Effector memory CD8-positive, alpha-beta T cell (primary cell): ENCODE results near the gene FAM13C.
"Not testable (repeated sequence)": the region's sequence is repeated elsewhere in the genome, so short reads cannot be mapped to it uniquely, and the experiment has no call there.

Experiments used
- ATAC-seq: fragments of 150-1000 bp; cut with Tn5 transposase; replicated peaks from 2 replicates; pipeline ENCODE4 v1.10.0; 2021; ENCODE audit warnings: mild to moderate bottlenecking, moderate library complexity
- DNase-seq, 3 experiments: peaks; one replicate each; pipeline ENCODE4 v3.0.0; 2021
- H3K27ac Mint-ChIP-seq, 2 donors: one replicate each; pipeline ENCODE4 v1.8.0; 2022; ENCODE audit warnings: mild to moderate bottlenecking in 2 of 2, mixed read lengths in 2 of 2, moderate library complexity in 2 of 2
- H3K27me3 Mint-ChIP-seq, 2 donors: one replicate each; pipeline ENCODE4 v1.8.0; 2022; ENCODE audit warnings: mixed read lengths in 2 of 2
- H3K36me3 Mint-ChIP-seq: one replicate; pipeline ENCODE4 v1.8.0; 2022; ENCODE audit warnings: mild to moderate bottlenecking, moderate library complexity, mixed read lengths; ENCODE audit not compliant: insufficient read depth
- H3K4me1 Mint-ChIP-seq, 2 donors: one replicate each; pipeline ENCODE4 v1.8.0; 2022; ENCODE audit warnings: low read depth in 2 of 2, mixed read lengths in 2 of 2
- H3K4me3 Mint-ChIP-seq, 2 donors: one replicate each; pipeline ENCODE4 v1.8.0; 2022; ENCODE audit warnings: mild to moderate bottlenecking in 2 of 2, mixed read lengths in 2 of 2, moderate library complexity in 2 of 2
- H3K9me3 Mint-ChIP-seq, 2 donors: one replicate each; pipeline ENCODE4 v1.8.0; 2022; ENCODE audit warnings: mixed read lengths in 2 of 2

Gene FAM13C

DNA sequence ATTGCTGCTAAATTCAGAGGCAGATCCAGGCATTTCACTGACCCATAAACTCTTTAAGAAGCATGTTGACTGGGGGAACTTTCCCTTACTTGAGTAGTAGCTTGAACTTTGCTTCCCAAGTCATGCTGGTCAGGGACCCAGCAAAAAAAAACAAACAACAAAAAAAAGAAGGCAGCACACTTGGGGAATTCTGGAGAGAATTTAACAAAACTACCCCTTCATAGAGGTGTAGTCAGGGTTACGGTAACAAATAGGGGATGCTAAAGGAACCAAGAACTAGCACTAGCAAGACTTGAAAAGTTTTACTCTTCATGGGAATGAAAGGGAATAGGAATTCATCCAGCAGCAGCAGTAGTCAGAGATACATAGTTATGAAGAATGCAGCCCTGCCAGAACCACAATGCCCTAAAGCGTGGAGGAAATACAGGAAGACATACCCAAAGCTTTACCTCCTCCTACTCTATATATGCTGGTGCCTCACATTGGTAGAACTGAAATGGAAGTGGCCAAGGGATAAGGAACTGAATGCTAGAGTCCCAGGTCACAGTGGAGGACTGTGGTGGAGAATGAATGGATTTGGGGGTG, 118.6 kb downstream of the FAM13C start:
- H3K36me3 Mint-ChIP-seq: no peaks in the 10 kb centered on the region
- H3K9me3 Mint-ChIP-seq: peaks cover 0 to 4% of the 10 kb centered on the region in 2 donors
- no peaks in the 10 kb centered on the region for H3K27me3 Mint-ChIP-seq
- DNase-seq (no peak), ATAC-seq (no peak)
- no peak overlapping the region for H3K4me3 Mint-ChIP-seq
- H3K27ac Mint-ChIP-seq: no peak overlapping the region
- H3K4me1 Mint-ChIP-seq: no peaks in the 10 kb centered on the region

DNA sequence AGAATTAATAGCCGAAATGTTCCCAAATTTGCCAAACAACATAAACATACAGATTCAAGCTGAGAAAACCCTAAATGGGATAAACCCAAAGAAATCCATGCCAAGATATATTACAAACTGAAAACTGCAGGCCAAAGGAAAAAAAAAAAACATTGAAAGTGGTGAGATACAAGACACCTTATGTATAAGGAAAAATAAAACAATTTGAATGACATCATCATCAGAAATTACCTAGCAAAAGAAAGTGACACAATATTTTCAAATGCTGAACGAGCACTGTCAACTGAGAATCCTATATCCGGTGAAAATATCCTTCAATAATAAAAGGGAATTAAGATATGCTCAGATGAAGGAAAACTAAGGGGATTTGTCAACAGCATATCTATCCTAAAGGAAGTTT, 119.4 kb downstream of the FAM13C start:
- H3K4me3 Mint-ChIP-seq: no peak overlapping the region
- H3K27me3 Mint-ChIP-seq: no peaks in the 10 kb centered on the region
- H3K9me3 Mint-ChIP-seq: peaks cover 0 to 4% of the 10 kb centered on the region in 2 donors
- DNase-seq (no peak), ATAC-seq (no peak)
- H3K27ac Mint-ChIP-seq: no peak overlapping the region
- H3K36me3 Mint-ChIP-seq: no peaks in the 10 kb centered on the region
- H3K4me1 Mint-ChIP-seq: no peaks in the 10 kb centered on the region

DNA sequence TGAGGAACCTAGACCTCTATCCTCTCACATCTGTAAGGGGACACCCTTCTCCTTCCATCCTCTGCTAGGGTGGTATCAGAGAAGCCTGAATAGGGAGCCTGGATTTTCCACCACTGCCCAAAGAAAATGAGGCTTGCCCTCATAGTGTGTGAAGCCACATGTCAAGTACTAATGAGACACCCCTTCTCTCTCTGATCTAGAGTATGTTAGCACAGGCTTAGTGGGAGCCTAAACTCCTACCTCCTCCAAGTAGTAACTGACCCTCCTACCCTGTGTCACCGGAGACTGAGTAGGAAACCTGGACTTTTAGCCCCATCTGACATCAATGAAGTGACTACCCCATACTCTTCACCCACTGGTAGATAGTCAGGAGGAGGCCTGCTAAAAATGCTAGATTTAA, 120.3 kb downstream of the FAM13C start:
- DNase-seq (no peak), ATAC-seq (no peak)
- no peaks in the 10 kb centered on the region for H3K36me3 Mint-ChIP-seq
- peaks cover 0 to 3% of the 10 kb centered on the region in 2 donors for H3K9me3 Mint-ChIP-seq
- H3K27me3 Mint-ChIP-seq: no peaks in the 10 kb centered on the region
- no peaks in the 10 kb centered on the region for H3K4me1 Mint-ChIP-seq
- H3K4me3 Mint-ChIP-seq: no peak overlapping the region
- no peak overlapping the region for H3K27ac Mint-ChIP-seq

DNA sequence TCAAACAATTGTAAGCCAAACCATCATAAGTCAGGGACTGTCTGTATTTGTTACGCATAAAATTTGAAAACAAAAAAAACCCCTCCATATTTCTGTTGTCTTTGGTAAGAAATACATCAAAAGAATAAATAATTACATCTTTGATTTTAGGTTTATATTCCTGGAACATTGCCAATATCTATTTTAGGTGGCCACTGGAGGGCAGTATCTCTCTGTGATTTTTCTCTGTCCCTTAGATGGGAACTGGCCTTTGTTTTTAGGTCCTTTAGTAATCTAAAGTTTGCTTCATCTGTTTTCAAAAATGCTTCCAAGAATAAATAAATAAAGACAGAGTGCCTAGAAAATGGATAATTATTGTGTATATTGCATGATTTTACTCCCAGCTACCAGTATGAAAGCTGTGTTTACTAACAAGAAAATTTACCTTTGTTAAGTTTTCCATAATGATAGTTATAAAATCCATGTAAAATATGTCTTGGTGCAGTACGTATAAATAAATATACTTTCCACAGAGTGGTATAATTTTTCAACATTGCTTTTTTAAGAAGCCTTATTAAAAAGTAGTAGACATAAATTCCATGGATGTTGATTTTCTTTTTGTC, 121.7 kb downstream of the FAM13C start:
- Mint-ChIP-seq H3K36me3 (no peaks in the 10 kb centered on the region), H3K27me3 (no peaks in the 10 kb centered on the region), H3K4me1 (no peaks in the 10 kb centered on the region), H3K27ac (no peak overlapping the region), H3K4me3 (no peak overlapping the region), H3K9me3 (peaks cover 0 to 3% of the 10 kb centered on the region in 2 donors)
- ATAC-seq (no peak), DNase-seq (no peak)

DNA sequence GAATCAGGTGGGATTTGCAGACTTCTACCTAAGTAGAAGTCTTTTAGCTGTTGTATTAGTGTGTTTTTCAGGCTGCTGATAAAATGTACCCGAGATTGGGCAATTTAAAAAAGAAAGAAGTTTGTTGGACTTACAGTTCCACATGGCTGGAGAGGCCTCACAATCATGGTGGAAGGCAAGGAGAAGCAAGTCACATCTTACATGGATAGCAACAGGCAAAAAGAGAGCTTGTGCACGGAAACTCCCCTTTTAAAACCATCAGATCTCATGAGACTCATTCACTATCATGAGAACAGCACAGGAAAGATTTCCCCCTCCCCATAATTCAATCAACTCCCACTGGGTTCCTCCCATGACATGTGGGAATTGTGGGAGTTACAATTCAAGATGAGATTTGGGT, 123.2 kb downstream of the FAM13C start:
- not testable (repeated sequence) for H3K36me3 Mint-ChIP-seq, DNase-seq, H3K4me3 Mint-ChIP-seq, H3K27ac Mint-ChIP-seq, ATAC-seq, H3K9me3 Mint-ChIP-seq, H3K27me3 Mint-ChIP-seq, H3K4me1 Mint-ChIP-seq

DNA sequence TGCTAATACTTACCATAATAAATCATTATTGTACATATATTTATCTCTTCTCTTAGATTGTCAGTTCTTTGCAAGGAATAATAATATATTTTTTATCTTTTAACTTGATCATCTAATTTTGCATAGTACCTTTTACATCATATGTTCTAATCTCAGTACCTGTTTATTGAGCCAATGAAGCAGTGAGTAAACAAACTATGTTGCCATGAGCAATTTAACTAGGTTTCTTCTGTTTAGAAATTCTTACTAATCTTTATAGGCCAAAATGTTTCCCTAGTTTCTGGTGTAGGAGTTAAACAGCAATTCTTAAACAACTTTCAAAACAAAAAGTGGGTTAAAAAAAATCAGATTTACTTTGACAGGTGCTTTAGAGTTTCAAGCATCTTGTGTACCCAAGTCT, 124.6 kb downstream of the FAM13C start:
- no peak for DNase-seq
- Mint-ChIP-seq H3K4me3 (no peak overlapping the region), H3K4me1 (no peaks in the 10 kb centered on the region), H3K9me3 (no peaks in the 10 kb centered on the region), H3K27me3 (no peaks in the 10 kb centered on the region), H3K36me3 (no peaks in the 10 kb centered on the region), H3K27ac (no peak overlapping the region)
- no peak for ATAC-seq

DNA sequence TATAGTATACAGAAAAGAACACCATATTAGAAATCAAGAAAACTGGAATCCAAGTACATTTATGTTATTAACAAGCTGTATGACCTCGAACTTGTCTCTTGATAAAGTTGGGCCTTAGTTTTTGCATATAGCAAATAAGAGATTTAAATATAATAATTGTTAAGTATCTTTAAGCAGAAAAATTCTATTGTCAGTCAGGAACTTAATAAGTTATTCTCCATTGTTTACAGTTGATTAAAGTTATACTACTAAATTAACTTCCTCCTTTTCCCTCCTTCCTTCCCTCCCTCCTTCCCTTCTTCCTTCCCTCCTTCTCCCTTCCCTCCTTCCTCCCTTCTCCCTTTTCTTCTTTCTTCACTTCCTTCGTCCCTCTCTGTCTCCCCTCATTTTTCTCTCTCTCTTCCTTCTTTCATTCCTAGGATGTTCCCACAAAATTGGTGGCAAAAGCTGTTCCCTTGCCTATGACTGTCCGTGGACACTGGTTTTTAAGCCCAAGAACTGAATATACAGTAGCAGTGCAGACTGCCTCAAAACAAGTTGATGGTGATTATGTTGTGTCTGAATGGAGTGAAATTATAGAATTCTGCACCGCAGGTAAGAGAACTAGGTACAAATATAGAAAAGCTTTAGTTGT, 126.2 kb downstream of the FAM13C start:
- Mint-ChIP-seq H3K9me3 (no peaks in the 10 kb centered on the region), H3K27ac (no peak overlapping the region), H3K4me1 (no peaks in the 10 kb centered on the region), H3K36me3 (no peaks in the 10 kb centered on the region), H3K4me3 (no peak overlapping the region), H3K27me3 (no peaks in the 10 kb centered on the region)
- DNase-seq (no peak), ATAC-seq (no peak)

DNA sequence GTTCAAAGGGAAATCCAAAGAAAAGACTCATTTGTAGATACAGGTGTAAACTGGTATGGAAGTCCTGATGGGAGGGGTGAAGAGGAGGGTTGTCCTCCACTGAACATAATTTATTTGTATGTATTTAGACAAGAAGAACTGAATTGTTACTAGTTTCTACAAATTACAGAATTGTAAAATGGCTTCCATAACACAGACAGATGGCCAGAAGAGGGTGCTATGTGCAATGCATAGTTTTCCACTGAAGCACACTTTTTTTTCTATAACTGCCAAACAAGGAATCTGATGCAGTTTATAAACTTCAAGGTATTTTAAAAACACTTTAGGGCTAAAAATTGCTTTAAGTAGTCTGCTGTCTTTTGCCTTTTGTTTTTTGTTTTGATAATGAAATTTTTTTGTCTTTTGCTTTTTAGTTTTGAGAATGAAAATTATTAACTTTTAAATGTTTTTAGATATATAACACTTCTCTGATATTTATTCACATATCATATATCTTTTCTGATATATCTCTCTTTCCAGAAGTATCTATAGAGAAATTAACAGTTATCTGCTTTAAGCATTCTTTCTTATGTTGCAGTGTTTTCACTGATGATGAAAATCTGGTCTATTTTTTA, 127.4 kb downstream of the FAM13C start:
- H3K4me1 Mint-ChIP-seq: no peaks in the 10 kb centered on the region
- ATAC-seq (no peak), DNase-seq (no peak)
- no peaks in the 10 kb centered on the region for H3K27me3 Mint-ChIP-seq
- H3K9me3 Mint-ChIP-seq: no peaks in the 10 kb centered on the region
- no peaks in the 10 kb centered on the region for H3K36me3 Mint-ChIP-seq
- H3K27ac Mint-ChIP-seq: no peak overlapping the region
- H3K4me3 Mint-ChIP-seq: no peak overlapping the region

DNA sequence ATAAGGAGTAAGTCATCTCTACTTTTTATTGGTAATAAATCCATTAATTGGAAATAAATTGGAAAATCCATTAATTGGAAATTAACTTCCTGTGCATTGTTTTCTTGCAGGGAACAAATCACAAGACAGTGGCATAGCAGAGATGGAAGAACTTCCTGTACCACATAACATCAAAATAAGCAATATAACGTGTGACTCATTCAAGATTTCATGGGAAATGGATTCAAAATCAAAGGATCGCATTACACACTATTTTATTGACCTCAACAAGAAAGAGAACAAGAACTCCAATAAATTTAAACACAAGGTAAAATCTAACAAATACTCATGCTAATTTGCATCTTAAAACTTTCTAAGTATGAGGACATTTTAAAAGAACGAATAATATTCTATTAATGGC, 128.2 kb downstream of the FAM13C start:
- DNase-seq (no peak), ATAC-seq (no peak)
- Mint-ChIP-seq H3K9me3 (no peaks in the 10 kb centered on the region), H3K4me1 (no peaks in the 10 kb centered on the region), H3K27ac (no peak overlapping the region), H3K27me3 (no peaks in the 10 kb centered on the region), H3K4me3 (no peak overlapping the region), H3K36me3 (no peaks in the 10 kb centered on the region)

DNA sequence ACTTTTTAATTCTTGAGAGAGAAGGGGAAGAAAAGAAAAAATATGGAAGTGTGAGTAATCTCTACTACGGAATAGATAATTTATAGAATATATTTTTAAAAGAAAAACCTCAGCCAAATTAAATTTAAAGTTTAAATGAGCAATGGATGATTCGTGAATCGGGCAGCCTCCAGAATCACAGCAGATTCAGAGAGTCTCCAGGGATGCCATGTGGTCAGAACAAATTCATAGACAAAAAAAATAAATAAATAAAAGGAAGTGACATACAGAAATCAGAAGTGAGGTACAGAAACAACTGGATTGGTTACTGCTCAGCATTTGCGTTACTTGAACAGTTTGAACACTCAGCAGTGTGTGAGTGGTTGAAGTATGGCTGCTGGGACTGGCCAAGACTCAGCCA, 132.9 kb downstream of the FAM13C start:
- peaks cover 3 to 6% of the 10 kb centered on the region in 2 donors for H3K9me3 Mint-ChIP-seq
- H3K27me3 Mint-ChIP-seq: no peaks in the 10 kb centered on the region
- ATAC-seq (no peak), DNase-seq (no peak)
- H3K27ac Mint-ChIP-seq: no peak overlapping the region
- no peak overlapping the region for H3K4me3 Mint-ChIP-seq
- H3K4me1 Mint-ChIP-seq: no peaks in the 10 kb centered on the region
- H3K36me3 Mint-ChIP-seq: no peaks in the 10 kb centered on the region

DNA sequence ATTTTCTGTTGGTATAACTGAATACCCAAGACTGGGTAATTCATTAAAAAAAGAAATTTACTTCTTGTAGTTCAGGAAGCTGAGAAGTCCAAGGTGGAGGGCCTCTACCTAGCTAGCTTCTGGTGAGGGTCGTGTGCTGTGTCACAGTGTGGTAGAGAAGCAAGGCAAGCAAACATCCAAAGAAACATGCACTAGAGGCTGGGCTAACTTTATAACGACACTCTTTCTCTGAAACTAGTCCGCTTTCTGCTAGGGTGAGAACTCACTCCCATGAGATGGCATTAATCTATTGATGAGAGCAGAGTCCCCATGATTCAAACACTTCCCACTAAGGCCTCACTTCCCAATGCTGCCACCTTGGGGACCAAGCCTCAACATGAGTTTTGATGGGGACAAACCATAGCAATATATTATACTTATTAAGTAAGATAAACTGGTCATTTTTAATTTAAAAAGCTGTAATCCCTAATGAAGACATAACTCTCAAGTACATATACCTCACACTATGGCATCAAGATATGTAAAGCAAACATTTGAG, 135.1 kb downstream of the FAM13C start:
- ATAC-seq (no peak), DNase-seq (no peak)
- no peaks in the 10 kb centered on the region for H3K4me1 Mint-ChIP-seq
- no peaks in the 10 kb centered on the region for H3K27me3 Mint-ChIP-seq
- no peak overlapping the region for H3K27ac Mint-ChIP-seq
- peaks cover 6% of the 10 kb centered on the region in 2 donors for H3K9me3 Mint-ChIP-seq
- no peaks in the 10 kb centered on the region for H3K36me3 Mint-ChIP-seq
- no peak overlapping the region for H3K4me3 Mint-ChIP-seq

DNA sequence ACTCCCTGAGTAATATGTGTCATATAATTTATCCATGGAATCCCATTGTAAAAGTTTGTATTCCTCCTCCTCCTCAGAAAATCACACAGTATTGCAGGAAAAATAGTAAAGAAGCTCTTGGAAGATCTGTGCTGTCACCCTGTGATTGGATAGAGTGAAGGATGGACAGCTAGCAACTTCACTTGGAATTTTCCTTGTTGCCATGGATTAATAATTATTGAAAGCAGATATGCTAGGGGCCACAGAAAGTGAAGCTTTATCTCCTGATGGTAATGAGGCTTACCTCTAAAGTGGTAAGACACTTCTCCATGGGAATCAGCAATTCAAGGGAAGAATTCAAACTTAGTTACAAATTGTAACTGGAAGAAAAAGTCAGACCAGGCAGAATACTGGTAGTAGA, 137.1 kb downstream of the FAM13C start:
- H3K36me3 Mint-ChIP-seq: no peaks in the 10 kb centered on the region
- H3K27me3 Mint-ChIP-seq: no peaks in the 10 kb centered on the region
- no peak overlapping the region for H3K4me3 Mint-ChIP-seq
- no peak for DNase-seq
- H3K4me1 Mint-ChIP-seq: no peaks in the 10 kb centered on the region
- no peak overlapping the region for H3K27ac Mint-ChIP-seq
- ATAC-seq: no peak
- H3K9me3 Mint-ChIP-seq: peaks cover 6% of the 10 kb centered on the region in 2 donors

DNA sequence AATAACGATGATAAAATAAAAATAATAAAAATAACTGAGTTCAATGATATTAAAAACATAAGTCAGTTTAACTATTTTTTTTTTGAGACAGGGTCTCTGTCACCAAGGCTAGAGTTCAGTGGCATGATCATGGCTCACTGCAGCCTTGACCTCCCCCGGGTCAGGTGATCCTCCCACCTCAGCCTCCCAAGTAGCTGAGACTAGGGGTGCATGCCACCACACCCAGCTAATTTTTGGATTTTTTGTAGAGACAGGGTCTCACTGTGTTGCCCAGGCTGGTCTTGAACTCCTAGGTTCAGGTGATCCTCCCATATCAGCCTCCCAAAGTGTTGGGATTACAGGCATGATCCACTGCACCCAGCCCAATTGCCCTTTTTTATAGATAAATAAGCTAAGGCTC, 138.8 kb downstream of the FAM13C start:
- not testable (repeated sequence) for H3K36me3 Mint-ChIP-seq, H3K9me3 Mint-ChIP-seq, H3K27ac Mint-ChIP-seq, H3K4me3 Mint-ChIP-seq, ATAC-seq, H3K27me3 Mint-ChIP-seq, DNase-seq, H3K4me1 Mint-ChIP-seq

DNA sequence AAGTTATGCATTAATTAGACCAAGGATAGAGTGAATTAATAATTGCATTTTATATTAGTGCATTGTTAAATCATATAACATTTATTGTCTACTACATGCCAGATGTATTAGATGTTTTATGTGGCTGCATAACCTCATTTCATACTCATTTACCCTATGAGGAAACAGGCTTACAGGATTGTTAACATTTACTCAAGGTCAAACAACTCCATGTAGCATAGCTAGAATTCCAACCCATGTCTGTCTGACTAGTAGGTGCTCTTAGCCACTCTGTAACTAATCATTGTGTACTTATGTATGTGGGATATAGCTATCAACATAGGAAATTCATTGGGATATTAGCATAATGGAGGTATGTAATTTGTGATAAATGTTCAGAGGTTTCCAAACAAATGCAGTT, 139.6 kb downstream of the FAM13C start:
- H3K27me3 Mint-ChIP-seq: no peaks in the 10 kb centered on the region
- ATAC-seq (no peak), DNase-seq (no peak)
- no peaks in the 10 kb centered on the region for H3K36me3 Mint-ChIP-seq
- H3K4me1 Mint-ChIP-seq: no peaks in the 10 kb centered on the region
- peaks cover 6% of the 10 kb centered on the region in 2 donors for H3K9me3 Mint-ChIP-seq
- no peak overlapping the region for H3K4me3 Mint-ChIP-seq
- H3K27ac Mint-ChIP-seq: no peak overlapping the region
